Ovary (tissue), 9 donors: ENCODE measurements around the gene UBA52. TPM values are rescaled to one million over a fixed set of nuclear protein-coding genes. Genes with fewer than 3 reads are reported as not detected.

Source experiments
- DNase-seq, 5 donors: peaks; one replicate each; pipeline ENCODE4 v3.0.0-alpha.2; 2019 to 2020
- H3K27ac ChIP-seq, 2 donors: fragments of 200-600 bp; one replicate each; pipeline versions ENCODE4 v1.5.1 to v1.8.0; 2019 to 2022
- H3K27me3 ChIP-seq: fragments of 200-600 bp; one replicate; pipeline ENCODE4 v1.8.0; 2022
- H3K36me3 ChIP-seq: fragments of 200-600 bp; sonication (generic); one replicate; pipeline ENCODE4 v1.5.1; 2019
- H3K4me1 ChIP-seq: one replicate; pipeline ENCODE4 v1.8.1; 2013; ENCODE audit warnings: mild to moderate bottlenecking, moderate library complexity; ENCODE audit not compliant: insufficient read depth
- H3K4me3 ChIP-seq: fragments of 200-600 bp; sonication (generic); one replicate; pipeline ENCODE4 v1.5.1; 2017
- H3K9me3 ChIP-seq, 2 donors: fragments of 200-600 bp in 1 of 2; sonication (generic) in 1 of 2; one replicate each; pipeline versions ENCODE4 v1.5.1 to v1.8.1; 2013 to 2019; ENCODE audit warnings: mild to moderate bottlenecking in 1 of 2, moderate library complexity in 1 of 2
- CTCF ChIP-seq, 3 donors: fragments of 450-650 bp in 2 of 3; fragments of 200-600 bp in 1 of 3; IDR thresholded peaks; one replicate each; pipeline versions ENCODE4 v1.5.1 to v1.8.0; 2016 to 2022; ENCODE audit warnings: antibody characterized with exemption in 3 of 3, mild to moderate bottlenecking in 1 of 3
- EP300 ChIP-seq: sonication (generic); formaldehyde crosslinking; IDR thresholded peaks from one replicate; pipeline ENCODE4 v1.6.1; 2017; ENCODE audit warnings: antibody characterized with exemption
- POLR2A ChIP-seq: fragments of 450-650 bp; IDR thresholded peaks from one replicate; pipeline ENCODE4 v1.6.1; 2017; ENCODE audit warnings: antibody characterized with exemption, mild to moderate bottlenecking, moderate library complexity
- WGBS, 3 donors: extraction: QIAGEN DNeasy Blood & Tissue Kit in 1 of 3; methylation state at CpG; one replicate each; pipeline versions ENCODE4 v1.1.5 to v1.1.7; 2013 to 2017; 5-methylcytosine and 5-hydroxymethylcytosine counted together
- intact Hi-C, 4 donors: fragments of 100-400 bp; cut with DNase I; formaldehyde crosslinking; loops; one replicate each; pipeline versions ENCODE4 v1.11.0 to v1.15.1; 2022 to 2023
- polyA plus RNA-seq, 2 donors: library from polyadenylated mRNA; stranded (reverse); fragments of 200-250 nt in 1 of 2; fragments of 350-450 nt in 1 of 2; fragmentation: Illumina TruSeq in 1 of 2; extraction: RNeasy Lipid Tissue Mini Kit (QIAGEN cat#74804) in 1 of 2; gene quantifications; one replicate each; pipeline ENCODE4 v1.2.3, GENCODE V29; 2013 to 2014
- total RNA-seq, 7 donors: library from RNA; depleted of rRNA in 2 of 7; stranded (reverse); fragments of >200 nt in 2 of 7; fragmentation: NEBNext Ultra II Directional in 3 of 7; extraction: Animal tissue kit (Norgen Biotek cat#: 25700) in 3 of 7; gene quantifications; one replicate each; pipeline versions ENCODE4 v1.1.0 to v1.2.4, GENCODE V29; 2016 to 2023
- donor health status: DM: no; HTN: no; CAD: no; lungs with moderate emphysema.
- donor health status: DM: no; HTN: no; CAD: no.
- donor health status: Bipolar disorder and iron deficiency.
- donor health status: DM: yes; HTN: yes; CAD: no.
- donor health status: DM: no; HTN: no; CAD: no.
- donor health status: DM: yes; HTN: yes; CAD: no.

Gene UBA52
- total and polyA plus RNA-seq, 9 donors: 1,269 to 1,882 (median 1,409) TPM

GRCh38 chr19:18626906-18627305 lies 55.2 kb downstream of the UBA52 start:
- no peaks in the 10 kb centered on the region for H3K9me3 ChIP-seq
- TF ChIP-seq EP300 (no peak), CTCF (IDR thresholded peaks at IDR 0.05) (no peak), POLR2A (no peak)
- WGBS, 3 donors: 54 to 62% (median 55%) methylated on average over 2 of the region's 2 CpGs
- no peak for DNase-seq
- no peaks in the 10 kb centered on the region for H3K4me1 ChIP-seq
- intact Hi-C loops: no loop called here
- H3K27me3 ChIP-seq: no peaks in the 10 kb centered on the region
- H3K4me3 ChIP-seq: no peak overlapping the region
- no peak overlapping the region for H3K27ac ChIP-seq
- H3K36me3 ChIP-seq: no peaks in the 10 kb centered on the region

Other genes with a start within 250 kb of the UBA52 start
- gene LSM4, start 248.8 kb upstream of the UBA52 start, total RNA-seq: 100 to 1,000 TPM in 1 of 7 donors, 10 to 100 TPM in 6; 45.0 to 121 (median 77.3) TPM
- gene LSM4, start 248.8 kb upstream of the UBA52 start, polyA plus RNA-seq: 10 to 100 TPM; 38.3 to 66.0 TPM
- 10 to 100 TPM in 6 of 7 donors, 1 to 10 TPM in 1; 9.3 to 64.5 (median 50.3) TPM for gene PGPEP1, start 231.3 kb upstream of the UBA52 start, total RNA-seq
- gene PGPEP1, start 231.3 kb upstream of the UBA52 start, polyA plus RNA-seq: 10 to 100 TPM; 13.8 to 16.9 TPM
- 10 to 100 TPM in 2 of 7 donors, 1 to 10 TPM in 5; 1.5 to 20.9 (median 3.7) TPM for gene GDF15, start 185.7 kb upstream of the UBA52 start, total RNA-seq
- gene GDF15, start 185.7 kb upstream of the UBA52 start, polyA plus RNA-seq: 1 to 10 TPM in 1 of 2 donors, under 1 TPM in 1; 0.67 to 2.7 TPM
- gene LRRC25, start 174.2 kb upstream of the UBA52 start, total RNA-seq: 1 to 10 TPM; 1.8 to 9.2 (median 2.4) TPM
- 1 to 10 TPM; 1.4 to 3.2 TPM for gene LRRC25, start 174.2 kb upstream of the UBA52 start, polyA plus RNA-seq
- 100 to 1,000 TPM in 2 of 7 donors, 10 to 100 TPM in 5; 58.9 to 124 (median 88.3) TPM for gene SSBP4, start 152.5 kb upstream of the UBA52 start, total RNA-seq
- gene SSBP4, start 152.5 kb upstream of the UBA52 start, polyA plus RNA-seq: 10 to 100 TPM in 1 of 2 donors, 1 to 10 TPM in 1; 4.6 to 90.3 TPM
- 100 to 1,000 TPM in 6 of 7 donors, 10 to 100 TPM in 1; 45.2 to 345 (median 217) TPM for gene ISYNA1, start 133.7 kb upstream of the UBA52 start, total RNA-seq
- gene ISYNA1, start 133.7 kb upstream of the UBA52 start, polyA plus RNA-seq: 100 to 1,000 TPM in 1 of 2 donors, 1 to 10 TPM in 1; 9.6 to 144 TPM
- 10 to 100 TPM in 6 of 7 donors, 1 to 10 TPM in 1; 9.8 to 22.3 (median 19.8) TPM for gene ELL, start 49.8 kb upstream of the UBA52 start, total RNA-seq
- 10 to 100 TPM in 1 of 2 donors, 1 to 10 TPM in 1; 1.6 to 12.3 TPM for gene ELL, start 49.8 kb upstream of the UBA52 start, polyA plus RNA-seq
- 100 to 1,000 TPM; 198 to 354 (median 290) TPM for gene FKBP8, start 28.3 kb upstream of the UBA52 start, total RNA-seq
- 100 to 1,000 TPM in 1 of 2 donors, 10 to 100 TPM in 1; 14.1 to 319 TPM for gene FKBP8, start 28.3 kb upstream of the UBA52 start, polyA plus RNA-seq
- 10 to 100 TPM; 63.5 to 76.7 (median 65.9) TPM for gene KXD1, start 14.0 kb upstream of the UBA52 start, total RNA-seq
- 10 to 100 TPM; 52.0 to 78.3 TPM for gene KXD1, start 14.0 kb upstream of the UBA52 start, polyA plus RNA-seq
- 100 to 1,000 TPM in 2 of 7 donors, 10 to 100 TPM in 5; 46.5 to 146 (median 66.7) TPM for gene REX1BD, start 16.9 kb downstream of the UBA52 start, total RNA-seq
- gene REX1BD, start 16.9 kb downstream of the UBA52 start, polyA plus RNA-seq: 10 to 100 TPM in 1 of 2 donors, 1 to 10 TPM in 1; 5.3 to 89.2 TPM
- gene CRLF1, start 34.9 kb downstream of the UBA52 start, total RNA-seq: 1 to 10 TPM in 2 of 7 donors, under 1 TPM in 2, not detected in 3; 0.51 to 1.1 (median 1.0) TPM
- gene CRLF1, start 34.9 kb downstream of the UBA52 start, polyA plus RNA-seq: 1 to 10 TPM in 1 of 2 donors, under 1 TPM in 1; 0.83 to 1.2 TPM
- gene TMEM59L, start 41.0 kb downstream of the UBA52 start, total RNA-seq: under 1 TPM in 4 of 7 donors, not detected in 3; 0.20 to 0.53 (median 0.52) TPM
- gene TMEM59L, start 41.0 kb downstream of the UBA52 start, polyA plus RNA-seq: under 1 TPM in 1 of 2 donors, not detected in 1; 0.38 TPM
- 10 to 100 TPM in 5 of 7 donors, 1 to 10 TPM in 2; 4.6 to 24.0 (median 15.7) TPM for gene KLHL26, start 65.2 kb downstream of the UBA52 start, total RNA-seq
- 1 to 10 TPM; 1.6 to 5.7 TPM for gene KLHL26, start 65.2 kb downstream of the UBA52 start, polyA plus RNA-seq
- gene CRTC1, start 111.8 kb downstream of the UBA52 start, total RNA-seq: 10 to 100 TPM in 5 of 7 donors, 1 to 10 TPM in 2; 2.4 to 19.5 (median 14.6) TPM
- gene CRTC1, start 111.8 kb downstream of the UBA52 start, polyA plus RNA-seq: 1 to 10 TPM; 2.3 to 8.4 TPM
- gene COMP, start 219.4 kb downstream of the UBA52 start, total RNA-seq: under 1 TPM in 4 of 7 donors, not detected in 3; 0.17 to 0.92 (median 0.52) TPM
- under 1 TPM; 0.08 to 0.35 TPM for gene COMP, start 219.4 kb downstream of the UBA52 start, polyA plus RNA-seq